Measurements from ENCODE around the gene PRSS1.
A peak's percentile ranks its signal among the peaks of the same experiment; 100 is the strongest.
"Not testable (repeated sequence)": the region's sequence is repeated elsewhere in the genome, so short reads cannot be mapped to it uniquely, and the experiment has no call there.

PRSS1 gene

DNA sequence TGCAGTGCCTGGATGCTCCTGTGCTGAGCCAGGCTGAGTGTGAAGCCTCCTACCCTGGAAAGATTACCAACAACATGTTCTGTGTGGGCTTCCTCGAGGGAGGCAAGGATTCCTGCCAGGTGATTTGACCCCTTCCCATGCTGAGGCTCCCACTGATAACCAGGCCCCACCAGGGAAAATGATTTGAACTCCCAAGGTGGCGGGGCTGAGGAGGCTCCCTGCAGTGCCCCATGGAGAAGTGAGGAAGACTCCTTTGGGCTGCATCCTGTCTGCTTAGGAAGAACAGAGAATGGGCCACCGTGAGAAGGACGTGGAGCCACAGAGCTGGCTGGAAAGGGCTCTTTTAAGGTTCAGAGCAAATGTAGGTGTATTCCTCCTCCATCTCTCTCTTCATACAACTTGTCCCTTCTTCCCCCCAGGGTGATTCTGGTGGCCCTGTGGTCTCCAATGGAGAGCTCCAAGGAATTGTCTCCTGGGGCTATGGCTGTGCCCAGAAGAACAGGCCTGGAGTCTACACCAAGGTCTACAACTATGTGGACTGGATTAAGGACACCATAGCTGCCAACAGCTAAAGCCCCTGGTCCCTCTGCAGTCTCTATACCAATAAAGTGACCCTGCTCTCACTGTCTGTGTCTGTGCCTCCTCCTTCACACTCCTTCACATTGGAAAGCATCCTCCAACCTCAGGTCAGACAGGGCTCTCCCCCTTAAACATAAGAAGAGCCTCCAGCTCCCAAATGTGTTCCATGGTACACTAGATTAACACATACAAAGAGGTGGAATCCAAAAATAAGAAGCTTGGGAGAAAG lies 24.9 kb downstream of the PRSS1 start:
- DNase-seq (ENCODE audit: low read depth) = no peak

GRCh38 chr7:142774826-142775225 lies 25.6 kb downstream of the PRSS1 start:
- no peak for DNase-seq (ENCODE audit: low read depth)

DNA sequence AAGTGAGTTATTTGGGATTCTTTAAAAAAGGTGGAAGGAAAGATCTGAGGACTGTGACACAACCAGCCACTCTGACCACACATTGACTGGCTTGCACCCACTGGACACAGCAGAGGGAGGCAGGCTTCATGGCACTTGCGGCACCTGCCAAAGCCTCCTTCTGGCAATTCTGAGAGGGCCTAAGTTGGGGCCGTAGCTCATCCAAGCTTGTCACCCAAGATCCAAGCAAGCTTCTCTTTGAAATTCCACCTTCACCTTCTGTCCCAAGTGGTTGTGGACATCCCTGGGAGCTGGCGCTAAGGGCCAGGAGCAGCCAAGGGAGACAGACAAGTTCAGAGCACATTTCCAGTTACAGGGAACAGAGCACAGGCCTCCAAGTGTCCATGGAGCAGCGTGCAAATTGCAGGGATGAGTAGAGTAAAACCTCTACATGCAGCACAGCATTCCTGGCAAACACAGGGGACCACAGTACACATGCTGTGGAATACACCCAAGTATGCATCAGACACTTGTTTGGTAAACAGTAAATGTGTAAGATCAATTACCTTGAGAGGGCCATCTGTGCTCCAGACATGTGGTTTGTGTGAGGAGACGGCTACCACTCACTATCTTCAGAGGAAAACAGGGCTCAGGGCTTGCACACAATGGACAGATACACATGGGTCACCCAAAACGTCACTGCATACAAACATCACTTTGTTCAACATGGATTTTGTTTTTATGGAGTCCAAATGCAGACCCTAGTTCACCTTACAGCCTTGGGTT lies 26.3 kb downstream of the PRSS1 start:
- DNase-seq (ENCODE audit: low read depth) = not testable (repeated sequence)

- peak; percentile 43 for DNase-seq (ENCODE audit: low read depth)
Measured at GRCh38 chr7:142776206-142776844, 27.1 kb downstream of the PRSS1 start.

DNA sequence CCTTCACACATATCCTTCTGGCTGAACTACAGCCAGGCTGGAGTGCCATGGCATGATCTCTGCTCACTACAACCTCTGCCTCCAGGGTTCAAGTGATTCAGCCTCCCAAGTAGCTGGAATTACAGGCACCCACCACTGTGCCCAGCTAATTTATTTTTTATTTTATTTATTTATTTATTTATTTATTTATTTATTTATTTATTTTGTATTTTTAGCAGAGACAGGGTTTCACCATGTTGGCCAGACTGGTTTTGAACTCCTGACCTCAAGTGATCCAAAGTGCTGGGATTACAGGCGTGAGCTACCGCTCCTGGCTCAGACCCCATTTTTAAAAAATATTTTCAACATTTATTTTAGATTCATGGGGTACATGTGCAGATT lies 27.6 kb downstream of the PRSS1 start:
- DNase-seq (ENCODE audit: low read depth) = not testable (repeated sequence)

DNA sequence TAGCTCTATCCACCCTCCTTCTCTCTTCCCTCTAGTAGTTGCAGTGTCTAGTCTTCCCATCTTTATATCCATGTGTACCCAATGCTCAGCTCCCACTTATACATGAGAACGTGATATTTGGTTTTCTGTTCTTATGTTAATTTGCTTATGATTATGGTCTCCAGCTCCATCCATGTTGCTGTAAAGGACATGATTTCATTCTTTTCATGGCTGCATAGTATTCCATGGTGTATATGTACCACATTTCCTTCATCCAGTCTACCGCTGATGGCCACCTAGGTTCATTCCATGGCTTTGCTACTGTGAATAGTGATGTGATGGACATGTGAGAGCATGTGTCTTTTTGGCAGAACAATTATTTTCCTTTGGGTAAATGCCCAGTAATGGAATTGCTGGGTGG lies 28.0 kb downstream of the PRSS1 start:
- no peak for DNase-seq (ENCODE audit: low read depth)

- peak; percentile 58 for DNase-seq (ENCODE audit: low read depth)
Measured at GRCh38 chr7:142782922-142783900, 33.9 kb downstream of the PRSS1 start.

GRCh38 chr7:142784096-142784495 lies 34.8 kb downstream of the PRSS1 start:
- no peak for DNase-seq (ENCODE audit: low read depth)

GRCh38 chr7:142784716-142785115 lies 35.4 kb downstream of the PRSS1 start:
- DNase-seq (ENCODE audit: low read depth) = no peak

GRCh38 chr7:142785841-142786250 lies 36.6 kb downstream of the PRSS1 start:
- no peak for DNase-seq (ENCODE audit: low read depth)

DNA sequence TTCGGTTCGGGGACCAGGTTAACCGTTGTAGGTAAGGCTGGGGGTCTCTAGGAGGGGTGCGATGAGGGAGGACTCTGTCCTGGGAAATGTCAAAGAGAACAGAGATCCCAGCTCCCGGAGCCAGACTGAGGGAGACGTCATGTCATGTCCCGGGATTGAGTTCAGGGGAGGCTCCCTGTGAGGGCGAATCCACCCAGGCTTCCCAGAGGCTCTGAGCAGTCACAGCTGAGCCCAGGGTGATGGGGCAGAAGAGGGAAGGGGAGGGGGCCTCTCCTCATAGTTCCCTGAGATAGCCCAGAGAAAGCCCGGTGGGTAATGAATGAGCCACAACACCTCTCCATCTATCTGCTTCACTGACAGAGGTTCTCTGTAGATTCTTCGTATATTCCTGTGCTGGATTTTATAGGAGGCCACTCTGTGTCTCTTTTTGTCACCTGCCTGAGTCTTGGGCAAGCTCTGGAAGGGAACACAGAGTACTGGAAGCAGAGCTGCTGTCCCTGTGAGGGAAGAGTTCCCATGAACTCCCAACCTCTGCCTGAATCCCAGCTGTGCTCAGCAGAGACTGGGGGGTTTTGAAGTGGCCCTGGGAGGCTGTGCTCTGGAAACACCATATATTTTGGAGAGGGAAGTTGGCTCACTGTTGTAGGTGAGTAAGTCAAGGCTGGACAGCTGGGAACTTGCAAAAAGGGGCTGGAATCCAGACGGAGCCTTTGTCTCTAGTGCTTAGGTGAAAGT lies 37.9 kb downstream of the PRSS1 start:
- no peak for DNase-seq (ENCODE audit: low read depth)

DNA sequence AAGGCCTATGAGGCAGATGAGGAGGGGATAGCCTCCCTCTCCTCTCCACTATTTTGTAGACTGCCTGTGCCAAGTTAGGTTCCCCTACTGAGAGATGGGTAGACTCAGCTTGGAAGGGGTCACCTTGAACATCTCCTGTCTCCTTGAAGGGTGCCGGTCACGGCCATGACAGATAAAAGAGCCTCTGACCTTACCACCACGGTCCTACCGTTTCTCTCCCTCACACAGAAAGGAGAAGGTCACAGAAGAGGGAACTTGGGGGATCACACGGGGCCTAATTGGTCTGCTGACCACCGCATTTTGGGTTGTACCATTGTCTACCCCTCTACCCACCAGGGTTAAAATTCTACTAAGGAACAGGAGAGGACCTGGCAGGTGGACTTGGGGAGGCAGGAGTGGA lies 38.5 kb downstream of the PRSS1 start:
- no peak for DNase-seq (ENCODE audit: low read depth)

GRCh38 chr7:142788303-142789289 lies 39.3 kb downstream of the PRSS1 start:
- DNase-seq (ENCODE audit: low read depth) = no peak

DNA sequence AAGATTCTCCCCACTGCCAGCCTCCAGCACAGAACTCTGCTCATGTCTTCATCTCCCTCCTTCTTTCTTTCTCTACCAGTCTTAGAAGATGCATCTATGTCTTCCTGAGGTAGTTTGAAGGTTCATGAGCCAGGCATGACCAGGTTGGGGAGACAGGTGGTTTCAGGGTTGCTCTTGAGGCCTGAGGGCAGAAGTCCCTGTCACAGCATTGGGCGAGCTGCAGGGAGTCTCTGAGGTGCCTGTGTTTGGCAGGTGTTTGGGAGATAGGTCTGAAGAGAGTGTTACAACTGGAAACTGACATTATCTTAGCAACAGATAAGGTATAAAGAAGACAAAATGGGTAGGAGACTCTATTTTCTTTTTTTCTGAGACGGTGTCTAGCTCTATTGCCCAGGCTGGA lies 40.2 kb downstream of the PRSS1 start:
- no peak for DNase-seq (ENCODE audit: low read depth)

GRCh38 chr7:142790056-142790455 lies 40.8 kb downstream of the PRSS1 start:
- no peak for DNase-seq (ENCODE audit: low read depth)

DNA sequence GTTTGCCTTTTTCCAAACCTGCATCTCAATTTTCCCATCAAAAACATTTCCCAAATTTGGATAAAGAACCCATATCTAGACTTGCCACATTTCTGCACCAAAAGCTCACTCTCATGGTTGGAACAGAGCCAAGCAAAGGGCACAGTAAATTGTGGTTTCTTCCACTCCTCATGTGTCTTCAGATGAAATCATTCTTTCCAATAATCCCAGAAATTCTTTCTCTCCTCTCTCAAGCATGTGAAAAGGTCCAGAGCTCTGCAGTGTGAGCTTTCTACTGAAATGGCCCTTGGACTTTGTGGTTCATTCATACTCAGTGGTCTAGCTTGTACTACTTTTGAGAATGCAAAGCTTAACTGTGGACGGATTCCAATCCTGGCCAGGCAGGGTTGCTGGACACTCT lies 41.3 kb downstream of the PRSS1 start:
- no peak for DNase-seq (ENCODE audit: low read depth)

GRCh38 chr7:142791502-142791901 lies 42.2 kb downstream of the PRSS1 start:
- DNase-seq (ENCODE audit: low read depth) = no peak

GRCh38 chr7:142792129-142792528 lies 42.9 kb downstream of the PRSS1 start:
- DNase-seq (ENCODE audit: low read depth) = no peak

- DNase-seq (ENCODE audit: low read depth) = no peak
Measured at GRCh38 chr7:142792593-142792992, 43.3 kb downstream of the PRSS1 start.

GRCh38 chr7:142793156-142793555 lies 43.9 kb downstream of the PRSS1 start:
- no peak for DNase-seq (ENCODE audit: low read depth)
